ENCODE measurements around the gene SLC35B2.
"Not testable (repeated sequence)": the region's sequence is repeated elsewhere in the genome, so short reads cannot be mapped to it uniquely, and the experiment has no call there.

Gene SLC35B2

GRCh38 chr6:44232676-44233566 is 24.4 kb downstream of the SLC35B2 start:
- no peak for DNase-seq

GRCh38 chr6:44231426-44231825 is 25.9 kb downstream of the SLC35B2 start:
- not testable (repeated sequence) for DNase-seq

GRCh38 chr6:44230034-44230675 is 27.2 kb downstream of the SLC35B2 start:
- DNase-seq = no peak

DNA sequence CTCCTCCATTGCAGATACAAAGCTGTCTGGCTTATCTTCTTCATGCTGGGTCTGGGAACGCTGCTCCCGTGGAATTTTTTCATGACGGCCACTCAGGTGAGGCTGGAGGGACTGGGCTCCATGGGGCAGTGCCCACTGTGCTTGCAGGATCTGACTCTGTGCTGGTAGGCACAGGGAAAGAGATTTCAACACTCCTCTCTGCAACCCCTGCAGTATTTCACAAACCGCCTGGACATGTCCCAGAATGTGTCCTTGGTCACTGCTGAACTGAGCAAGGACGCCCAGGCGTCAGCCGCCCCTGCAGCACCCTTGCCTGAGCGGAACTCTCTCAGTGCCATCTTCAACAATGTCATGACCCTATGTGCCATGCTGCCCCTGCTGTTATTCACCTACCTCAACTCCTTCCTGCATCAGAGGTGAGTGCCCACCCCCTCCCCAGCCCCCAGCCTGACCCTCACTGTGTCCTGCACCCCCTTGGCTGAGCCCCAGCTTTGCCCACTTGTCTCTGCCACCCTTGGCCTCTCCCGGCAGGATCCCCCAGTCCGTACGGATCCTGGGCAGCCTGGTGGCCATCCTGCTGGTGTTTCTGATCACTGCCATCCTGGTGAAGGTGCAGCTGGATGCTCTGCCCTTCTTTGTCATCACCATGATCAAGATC is 27.8 kb downstream of the SLC35B2 start:
- DNase-seq = no peak

DNA sequence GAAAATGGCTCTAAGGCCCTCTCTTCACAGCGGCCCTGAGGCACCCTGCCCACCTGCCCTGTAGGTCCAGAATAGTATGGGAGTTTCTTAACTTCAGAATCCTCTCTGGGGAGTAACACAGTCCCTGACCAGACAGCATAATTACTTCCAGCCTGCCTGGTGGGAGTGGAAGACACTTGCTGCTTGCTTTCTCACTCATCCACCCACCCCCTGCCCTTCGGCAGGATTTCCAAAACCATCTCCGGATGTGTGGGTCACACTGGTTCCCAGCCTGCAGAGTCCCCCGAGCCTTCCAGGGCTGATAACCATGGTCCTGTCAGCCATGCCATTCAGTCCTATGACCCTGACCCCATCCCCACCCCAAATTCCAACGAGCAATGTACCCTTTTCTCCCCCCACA is 28.5 kb downstream of the SLC35B2 start:
- no peak for DNase-seq

DNA sequence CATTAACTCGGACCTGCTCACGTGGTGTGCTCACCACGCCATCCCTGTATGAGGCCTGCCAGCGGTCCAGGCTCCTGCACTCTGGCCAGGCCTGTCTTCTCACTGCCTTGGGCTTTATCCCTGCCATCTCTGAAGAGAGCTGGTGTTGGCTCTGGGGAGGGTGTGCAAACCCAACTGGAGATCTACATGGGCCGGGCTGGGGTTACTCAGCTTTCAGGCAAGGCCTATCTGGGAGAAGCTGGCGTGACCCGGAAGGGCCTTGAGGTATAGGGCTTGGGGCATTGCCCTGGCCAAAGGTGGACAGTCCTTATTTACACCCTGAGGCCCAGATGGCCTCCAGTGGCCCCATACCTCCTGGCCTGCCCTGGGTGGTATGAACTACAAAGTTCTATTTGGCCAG is 28.9 kb downstream of the SLC35B2 start:
- no peak for DNase-seq

DNA sequence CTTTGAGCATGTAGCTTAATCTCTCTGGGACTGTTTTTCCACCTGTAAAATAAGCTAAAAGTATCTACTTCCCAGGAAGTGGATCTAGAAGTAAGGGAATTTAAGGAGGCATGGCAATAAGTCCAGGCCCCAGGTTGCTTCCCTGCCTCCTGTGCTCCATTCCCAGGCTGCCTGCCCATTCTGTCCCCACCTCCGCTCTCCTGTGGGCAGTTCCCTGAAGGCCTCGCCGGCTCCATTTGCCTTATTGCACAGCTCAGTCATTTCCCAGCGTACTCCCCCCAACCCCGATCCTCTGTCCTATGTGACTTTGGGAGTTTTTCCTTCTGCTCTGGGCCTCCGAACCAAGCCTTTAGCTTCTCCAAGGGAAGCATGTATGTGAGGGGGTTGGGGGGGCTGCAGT is 29.3 kb downstream of the SLC35B2 start:
- no peak for DNase-seq

GRCh38 chr6:44227148-44227793 is 30.1 kb downstream of the SLC35B2 start:
- DNase-seq = no peak

GRCh38 chr6:44226368-44227147 is 30.8 kb downstream of the SLC35B2 start:
- DNase-seq = no peak

- DNase-seq = no peak
Observed at GRCh38 chr6:44225579-44226325, 31.6 kb downstream of the SLC35B2 start.

DNA sequence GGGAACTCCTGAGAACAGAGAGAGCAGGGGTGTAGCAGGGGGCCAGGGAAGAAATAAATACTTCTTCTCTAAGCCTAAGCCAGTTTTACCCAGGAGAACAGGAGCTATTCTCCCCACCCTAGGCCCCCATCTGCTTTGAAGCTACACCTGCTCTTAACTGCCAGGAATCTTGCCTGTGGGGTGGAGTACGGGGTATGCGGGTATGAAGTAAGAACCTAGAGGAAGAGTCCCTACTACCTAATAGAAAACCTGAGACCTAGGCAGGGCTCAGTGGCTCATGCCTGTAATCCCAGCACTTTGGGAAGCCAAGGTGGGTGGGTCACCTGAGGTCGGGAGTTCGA is 32.4 kb downstream of the SLC35B2 start:
- DNase-seq = no peak

DNA sequence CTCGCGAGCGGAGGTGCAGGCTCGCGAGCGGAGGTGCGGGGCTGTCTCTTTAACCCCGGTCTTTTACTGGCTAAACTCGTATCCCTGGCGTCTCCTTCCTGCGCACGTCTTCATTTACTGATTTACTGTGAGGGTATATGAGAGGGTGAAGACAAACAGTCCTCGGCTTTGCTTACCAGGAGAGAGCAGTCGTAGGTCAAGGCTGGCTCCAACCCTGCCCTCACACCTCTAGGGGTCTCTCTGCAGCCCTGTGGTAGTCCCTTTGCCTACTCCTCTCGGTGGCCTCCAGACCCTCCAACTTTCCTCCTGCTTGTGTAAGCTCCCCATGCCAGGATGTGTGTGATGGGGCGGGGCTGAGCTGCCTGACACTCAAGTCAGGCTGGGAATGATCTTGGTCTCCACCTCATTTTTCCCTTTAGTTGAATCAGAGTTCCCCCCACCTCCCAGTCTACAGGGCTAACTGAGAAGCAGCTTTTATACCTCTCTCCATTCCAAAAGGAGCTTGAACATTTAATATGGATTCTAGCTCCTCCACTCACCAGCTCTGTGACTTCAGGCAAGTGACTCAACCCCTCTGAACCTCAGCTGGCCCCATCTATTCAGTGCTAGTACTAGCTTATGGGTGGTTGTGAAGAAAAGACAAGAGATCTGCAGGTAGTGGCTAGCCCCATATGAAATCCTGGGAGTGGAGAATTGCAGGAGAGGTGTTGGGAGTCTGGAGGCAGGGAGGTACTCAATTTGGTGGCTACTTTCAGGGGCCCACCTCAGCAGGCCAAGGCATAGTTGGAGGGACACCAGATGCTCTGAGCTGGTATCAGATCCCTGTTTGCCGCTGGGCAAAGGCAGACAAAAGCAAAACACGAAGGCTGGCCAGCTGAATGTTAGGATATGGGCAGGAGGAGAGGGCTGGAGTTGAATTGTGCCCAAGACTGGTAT is 33.0 kb downstream of the SLC35B2 start:
- no peak for DNase-seq

GRCh38 chr6:44223319-44224028 is 33.9 kb downstream of the SLC35B2 start, which contains the start of gene SLC29A1:
Gene SLC29A1 (plus strand): TSS chr6:44223595. CDS start chr6:44227314, 3,719 bp downstream.
- peak; percentile 26 for DNase-seq

DNA sequence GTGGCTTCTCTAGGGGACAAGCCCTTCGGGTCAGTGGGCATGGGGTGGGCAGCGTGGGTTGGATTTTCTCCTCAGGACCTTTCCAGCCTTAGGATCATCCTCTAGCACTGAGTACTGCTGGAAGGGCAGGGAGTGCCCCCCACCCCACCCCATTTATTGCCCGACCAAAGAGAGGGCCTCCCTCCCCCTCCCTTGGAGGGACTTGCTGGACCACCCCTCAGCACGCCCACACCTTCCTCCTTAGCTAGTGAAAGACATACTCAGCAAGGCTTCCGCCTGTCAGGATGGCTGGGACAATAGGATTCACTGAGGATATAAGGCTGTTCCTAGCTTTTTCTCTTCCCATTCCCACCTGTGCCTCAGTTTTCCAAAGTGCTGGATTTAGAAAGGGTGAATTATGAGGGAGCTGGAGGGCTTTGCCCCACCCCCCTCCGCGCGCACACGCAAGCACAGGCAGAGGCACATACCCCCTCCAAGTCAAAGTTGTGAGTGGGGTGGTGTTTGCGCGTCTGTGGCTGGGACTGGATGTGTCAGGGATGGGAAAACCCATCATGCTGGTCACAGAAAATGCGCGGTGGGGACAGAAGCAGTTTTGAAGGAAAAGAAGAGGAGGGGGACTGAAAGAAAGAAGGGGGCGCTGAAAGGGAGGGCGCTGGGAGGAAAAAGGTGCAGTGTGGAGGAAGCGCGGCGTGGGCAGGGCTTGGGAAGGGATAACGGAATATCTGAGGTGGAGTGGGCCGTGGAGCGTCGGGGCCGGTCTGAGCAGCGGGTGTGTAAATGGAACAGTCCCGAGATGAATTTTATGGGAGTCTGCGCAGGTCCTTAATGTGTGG is 34.6 kb downstream of the SLC35B2 start:
- no peak for DNase-seq

GRCh38 chr6:44221961-44222335 is 35.4 kb downstream of the SLC35B2 start:
- no peak for DNase-seq

DNA sequence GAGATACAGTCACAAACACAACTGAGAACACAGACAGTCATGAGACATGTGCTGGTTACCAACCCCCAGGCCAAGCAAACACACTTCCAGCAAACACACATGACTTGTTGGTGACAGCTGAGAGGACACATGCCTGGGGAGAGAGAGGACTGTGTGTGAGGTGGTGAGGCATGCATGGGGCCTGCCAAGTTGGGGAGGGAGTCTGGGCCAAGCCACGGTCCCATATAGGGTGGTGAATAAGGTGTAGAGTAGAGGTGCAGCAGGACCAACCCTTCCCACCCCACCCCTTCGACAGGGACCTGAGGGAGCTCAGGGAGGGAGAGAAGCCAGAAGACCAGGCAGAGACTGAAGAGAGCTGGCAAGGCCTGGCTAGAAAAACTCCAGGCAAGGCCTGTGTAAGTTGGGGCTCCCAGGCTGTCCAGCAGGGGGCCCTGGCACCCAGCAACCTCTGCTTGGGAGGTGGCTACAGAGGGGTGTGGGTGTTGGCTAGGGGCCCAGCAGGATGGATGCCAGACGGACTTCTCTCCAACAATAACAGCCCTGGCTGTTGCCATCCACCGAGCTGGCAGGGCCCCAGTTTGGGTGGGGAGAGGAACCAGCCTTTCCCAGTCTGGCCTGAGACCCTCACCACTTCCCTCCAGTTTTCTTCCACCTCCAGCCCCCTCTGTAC is 35.9 kb downstream of the SLC35B2 start:
- DNase-seq = peak; percentile 83

GRCh38 chr6:44220913-44221290 is 36.4 kb downstream of the SLC35B2 start:
- DNase-seq = no peak
